HG03432 (cell line): Measurements from ENCODE around the gene SAXO2.
"Not testable (repeated sequence)": the region's sequence is repeated elsewhere in the genome, so short reads cannot be mapped to it uniquely, and the experiment has no call there.

Source experiments
- ATAC-seq: cut with Tn5 transposase; IDR thresholded peaks from one replicate; pipeline ENCODE4 v1.9.1; 2021; ENCODE audit warnings: mild to moderate bottlenecking, moderate library complexity; ENCODE audit not compliant: unreplicated experiment

The SAXO2 gene

DNA sequence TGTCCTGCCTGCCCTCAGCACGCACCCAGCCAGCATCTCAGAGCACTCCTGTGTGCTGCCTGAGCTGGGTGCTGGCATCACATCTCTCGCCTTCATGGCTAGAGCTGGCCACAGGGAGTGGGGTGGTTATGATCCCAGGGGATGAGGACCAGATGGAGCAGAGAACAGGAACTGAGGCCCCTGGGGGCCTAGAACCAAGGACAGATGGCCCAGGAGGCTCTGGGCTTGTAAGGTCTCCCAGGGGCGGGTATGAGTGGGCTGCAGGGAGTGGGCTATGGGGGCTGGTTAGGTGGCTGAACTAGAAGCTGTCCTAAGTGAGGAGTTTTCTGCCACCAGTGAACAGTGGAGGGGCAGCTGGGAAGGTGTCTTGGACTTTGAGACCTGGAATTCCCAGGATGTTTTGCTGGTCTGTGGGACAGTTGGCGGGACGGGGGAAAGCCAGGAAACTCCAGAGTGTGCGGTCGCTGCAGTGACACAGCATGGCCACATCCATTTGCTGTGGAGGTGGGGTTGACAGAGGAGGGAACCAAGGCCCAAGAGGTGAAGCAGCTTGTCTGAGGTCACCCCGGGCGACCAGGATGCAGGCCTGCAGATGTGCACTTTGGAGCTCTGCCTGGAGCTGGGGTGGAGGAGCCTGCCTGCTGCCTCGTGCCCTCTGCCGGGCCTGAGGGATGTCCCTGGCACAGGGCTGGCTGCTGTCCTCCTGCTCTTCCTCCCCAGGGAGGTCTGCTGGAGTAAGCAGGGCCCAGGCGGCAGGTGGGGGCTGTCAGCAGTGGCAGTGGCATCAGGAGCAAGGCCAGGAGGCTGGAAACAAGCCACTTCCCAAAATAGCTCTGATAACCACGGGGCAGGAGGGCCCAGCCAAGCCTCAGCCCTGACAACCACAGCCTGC lies 70.3 kb downstream of the SAXO2 start:
- not testable (repeated sequence) for ATAC-seq

- ATAC-seq: not testable (repeated sequence)
Measured at GRCh38 chr15:82333603-82334553, 71.3 kb downstream of the SAXO2 start.
